ENCODE data around the gene SRGN.

The SRGN gene

GRCh38 chr10:69153227-69153626, 65.3 kb downstream of the SRGN start:
- TF ChIP-seq RAD21 (IDR thresholded peaks at IDR 0.05; ENCODE audit: low read depth) (no peak), CEBPB (IDR thresholded peaks at IDR 0.05) (no peak), CREB1 (IDR thresholded peaks at IDR 0.05; ENCODE audit: low read depth) (no peak), MAX (IDR thresholded peaks at IDR 0.05) (no peak), YY1 (IDR thresholded peaks at IDR 0.05; ENCODE audit: low read depth) (no peak), FOXM1 (IDR thresholded peaks at IDR 0.05; ENCODE audit: borderline replicate concordance, low read depth) (no peak), NFIC (IDR thresholded peaks at IDR 0.05) (no peak)
